GM12874 (cell line): ENCODE results near the gene DOK3.
A peak's percentile ranks its signal among the peaks of the same experiment; 100 is the strongest.

ENCODE experiments used
- CTCF ChIP-seq: IDR thresholded peaks from 2 replicates; pipeline ENCODE4 v1.5.1; 2011; ENCODE audit warnings: low read depth, mild to moderate bottlenecking, control low read depth, low read length, moderate library complexity; ENCODE audit not compliant: insufficient read depth

The DOK3 gene

GRCh38 chr5:177503351-177504085 lies 6.1 kb downstream of the DOK3 start:
- no peak for TF ChIP-seq CTCF

GRCh38 chr5:177502886-177503285 lies 6.7 kb downstream of the DOK3 start:
- no peak for TF ChIP-seq CTCF

- TF ChIP-seq CTCF, result no peak
Measured at GRCh38 chr5:177501874-177502678, 7.5 kb downstream of the DOK3 start.

- peak; percentile 97 for TF ChIP-seq CTCF
Measured at GRCh38 chr5:177500685-177501522, 8.7 kb downstream of the DOK3 start.

- TF ChIP-seq CTCF, result no peak
Measured at GRCh38 chr5:177499842-177500241, 9.8 kb downstream of the DOK3 start.

- no peak for TF ChIP-seq CTCF
Measured at GRCh38 chr5:177498013-177498787, 11.4 kb downstream of the DOK3 start.
